ENCODE measurements around the gene VGLL1.

VGLL1 gene

GRCh38 chrX:136542281-136542680 is 10.3 kb downstream of the VGLL1 start:
- no peaks in the 10 kb centered on the region for H3K27me3 ChIP-seq (ENCODE audit: low read length)
- no peak overlapping the region for H3K4me3 ChIP-seq (ENCODE audit: insufficient read depth, low read length, poor library complexity, severe bottlenecking)
- TF ChIP-seq, protein P1, sequence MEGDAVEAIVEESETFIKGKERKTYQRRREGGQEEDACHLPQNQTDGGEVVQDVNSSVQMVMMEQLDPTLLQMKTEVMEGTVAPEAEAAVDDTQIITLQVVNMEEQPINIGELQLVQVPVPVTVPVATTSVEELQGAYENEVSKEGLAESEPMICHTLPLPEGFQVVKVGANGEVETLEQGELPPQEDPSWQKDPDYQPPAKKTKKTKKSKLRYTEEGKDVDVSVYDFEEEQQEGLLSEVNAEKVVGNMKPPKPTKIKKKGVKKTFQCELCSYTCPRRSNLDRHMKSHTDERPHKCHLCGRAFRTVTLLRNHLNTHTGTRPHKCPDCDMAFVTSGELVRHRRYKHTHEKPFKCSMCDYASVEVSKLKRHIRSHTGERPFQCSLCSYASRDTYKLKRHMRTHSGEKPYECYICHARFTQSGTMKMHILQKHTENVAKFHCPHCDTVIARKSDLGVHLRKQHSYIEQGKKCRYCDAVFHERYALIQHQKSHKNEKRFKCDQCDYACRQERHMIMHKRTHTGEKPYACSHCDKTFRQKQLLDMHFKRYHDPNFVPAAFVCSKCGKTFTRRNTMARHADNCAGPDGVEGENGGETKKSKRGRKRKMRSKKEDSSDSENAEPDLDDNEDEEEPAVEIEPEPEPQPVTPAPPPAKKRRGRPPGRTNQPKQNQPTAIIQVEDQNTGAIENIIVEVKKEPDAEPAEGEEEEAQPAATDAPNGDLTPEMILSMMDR (IDR thresholded peaks at IDR 0.05; ENCODE audit: insufficient read depth, low read length, poor library complexity, severe bottlenecking) = no peak
- no peak for TF ChIP-seq EZH2phosphoT487 (conservative IDR thresholded peaks at IDR 0.05; ENCODE audit: low read length)

DNA sequence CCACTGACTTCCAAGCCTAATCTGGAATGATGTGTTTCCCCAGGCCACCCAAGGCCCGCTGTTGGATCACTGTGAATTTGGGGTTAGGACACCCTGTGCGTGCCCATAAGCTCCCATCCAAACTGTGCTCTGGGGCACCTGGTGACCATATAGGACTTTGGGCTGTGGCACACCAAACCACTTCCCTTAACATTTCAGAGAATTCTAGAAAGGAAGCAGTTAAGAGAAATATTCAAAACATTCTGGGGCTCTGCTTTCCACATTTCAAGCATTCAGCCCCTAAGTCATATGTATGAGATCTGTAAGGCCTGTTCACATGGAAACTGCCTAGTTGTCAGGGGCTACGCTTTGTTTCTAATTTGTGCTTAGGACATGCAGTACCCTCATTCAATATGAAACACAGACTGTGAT is 14.4 kb downstream of the VGLL1 start:
- Histone ChIP-seq H3K36me3 (ENCODE audit: low read length) (no peaks in the 10 kb centered on the region), H3K4me2 (ENCODE audit: low read depth, low read length, poor library complexity, severe bottlenecking) (no peak overlapping the region), H3K4me3 (ENCODE audit: insufficient read depth, low read length, poor library complexity, severe bottlenecking) (no peak overlapping the region), H3K9me2 (replicated peaks; ENCODE audit: insufficient read depth, low read length) (no peaks in the 10 kb centered on the region), H3F3A (ENCODE audit: insufficient read depth) (no peaks in the 10 kb centered on the region), H3K27ac (ENCODE audit: low read depth, low read length) (no peak overlapping the region), H2AFZ (ENCODE audit: low read depth, low read length, severe bottlenecking) (no peak overlapping the region), H3K9me3 (ENCODE audit: insufficient read depth, low read length) (no peaks in the 10 kb centered on the region), H3K27me3 (ENCODE audit: low read length) (no peaks in the 10 kb centered on the region), H3K79me2 (ENCODE audit: insufficient read depth, low read length) (no peaks in the 10 kb centered on the region), H4K20me1 (ENCODE audit: low read depth, low read length) (no peaks in the 10 kb centered on the region), H3K9ac (ENCODE audit: low read length) (no peak overlapping the region)
- TF ChIP-seq, protein P1 (IDR thresholded peaks at IDR 0.05; ENCODE audit: insufficient read depth, low read length, poor library complexity, severe bottlenecking) = no peak
- TF ChIP-seq EZH2phosphoT487 (conservative IDR thresholded peaks at IDR 0.05; ENCODE audit: low read length) = no peak

More at GRCh38 chrX:136542281-136542680, 10.3 kb downstream of the VGLL1 start:
- Histone ChIP-seq H4K20me1 (ENCODE audit: low read depth, low read length) (no peaks in the 10 kb centered on the region), H3F3A (ENCODE audit: insufficient read depth) (no peaks in the 10 kb centered on the region), H3K36me3 (ENCODE audit: low read length) (no peaks in the 10 kb centered on the region), H3K27ac (ENCODE audit: low read depth, low read length) (no peak overlapping the region), H3K9me3 (ENCODE audit: insufficient read depth, low read length) (no peaks in the 10 kb centered on the region), H3K9ac (ENCODE audit: low read length) (no peak overlapping the region), H3K4me2 (ENCODE audit: low read depth, low read length, poor library complexity, severe bottlenecking) (no peak overlapping the region), H2AFZ (ENCODE audit: low read depth, low read length, severe bottlenecking) (no peak overlapping the region), H3K79me2 (ENCODE audit: insufficient read depth, low read length) (no peaks in the 10 kb centered on the region), H3K9me2 (replicated peaks; ENCODE audit: insufficient read depth, low read length) (no peaks in the 10 kb centered on the region)

DNA sequence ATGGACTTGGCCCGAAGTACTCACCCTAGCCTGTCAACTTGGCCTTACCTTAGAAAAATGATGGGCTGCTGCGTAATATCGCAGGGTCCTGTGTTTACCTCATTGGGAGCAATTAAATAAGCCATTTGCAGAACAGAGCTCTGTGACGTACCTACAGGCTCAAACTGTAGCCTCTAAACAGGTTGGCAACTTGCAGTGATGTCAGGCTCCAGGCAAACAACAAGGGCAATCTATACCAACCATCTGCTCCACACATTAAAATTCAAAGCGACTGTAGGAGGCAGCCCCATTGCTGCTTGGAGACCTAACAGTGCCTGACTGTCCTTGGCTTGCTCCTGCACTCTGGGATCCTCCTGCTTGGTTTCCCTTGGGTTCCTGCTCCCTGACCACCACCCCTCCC is 17.2 kb downstream of the VGLL1 start:
- H3K9ac ChIP-seq (ENCODE audit: low read length) = no peak overlapping the region
- no peaks in the 10 kb centered on the region for H3K79me2 ChIP-seq (ENCODE audit: insufficient read depth, low read length)
- H3K9me2 ChIP-seq (replicated peaks; ENCODE audit: insufficient read depth, low read length) = no peaks in the 10 kb centered on the region
- H3F3A ChIP-seq (ENCODE audit: insufficient read depth) = no peaks in the 10 kb centered on the region
- no peaks in the 10 kb centered on the region for H4K20me1 ChIP-seq (ENCODE audit: low read depth, low read length)
- no peak overlapping the region for H3K4me3 ChIP-seq (ENCODE audit: insufficient read depth, low read length, poor library complexity, severe bottlenecking)
- no peak overlapping the region for H2AFZ ChIP-seq (ENCODE audit: low read depth, low read length, severe bottlenecking)
- H3K27ac ChIP-seq (ENCODE audit: low read depth, low read length) = no peak overlapping the region
- no peak for TF ChIP-seq EZH2phosphoT487 (conservative IDR thresholded peaks at IDR 0.05; ENCODE audit: low read length)
- TF ChIP-seq, protein P1 (IDR thresholded peaks at IDR 0.05; ENCODE audit: insufficient read depth, low read length, poor library complexity, severe bottlenecking) = no peak
- H3K36me3 ChIP-seq (ENCODE audit: low read length) = no peaks in the 10 kb centered on the region
- no peaks in the 10 kb centered on the region for H3K27me3 ChIP-seq (ENCODE audit: low read length)
- H3K4me2 ChIP-seq (ENCODE audit: low read depth, low read length, poor library complexity, severe bottlenecking) = no peak overlapping the region
- no peaks in the 10 kb centered on the region for H3K9me3 ChIP-seq (ENCODE audit: insufficient read depth, low read length)

All from SU-DHL-6 (cell line).